ENCODE results near the gene ARFGAP1.

DNA sequence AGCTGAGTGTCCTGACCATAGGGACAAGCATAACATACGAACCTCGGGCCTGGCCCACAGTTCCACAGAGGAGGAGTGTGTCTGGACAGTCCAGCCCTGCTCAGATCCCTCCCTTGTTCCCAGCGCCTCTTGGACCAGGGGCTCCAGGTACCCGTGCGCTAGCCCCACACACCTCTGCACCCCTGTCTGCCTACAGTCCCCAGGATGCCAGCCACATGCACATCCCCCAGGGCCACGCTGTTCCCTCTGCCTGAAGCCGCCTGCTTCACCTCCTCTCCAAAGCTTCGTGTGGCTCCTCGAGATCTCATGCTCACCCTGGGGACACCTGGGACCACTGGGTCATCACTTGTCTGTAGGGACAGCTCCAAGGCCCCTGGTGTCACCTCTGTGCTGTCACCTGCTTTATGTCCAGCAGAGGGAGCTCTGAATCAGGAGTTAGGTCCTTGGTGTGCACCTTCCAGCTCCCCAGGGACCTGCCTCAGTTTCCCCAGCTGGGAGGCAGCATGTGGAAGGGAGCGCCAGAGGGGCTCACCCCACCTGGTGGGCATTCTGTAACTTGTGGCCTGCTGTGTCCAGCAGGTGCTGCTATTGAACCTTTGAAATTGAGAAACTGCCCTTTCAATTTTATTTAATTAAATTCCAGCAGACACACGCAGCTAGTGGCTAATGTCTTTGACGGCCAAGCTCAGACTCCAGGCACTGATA lies 49.3 kb upstream of the ARFGAP1 start:
- TF ChIP-seq, protein P1, sequence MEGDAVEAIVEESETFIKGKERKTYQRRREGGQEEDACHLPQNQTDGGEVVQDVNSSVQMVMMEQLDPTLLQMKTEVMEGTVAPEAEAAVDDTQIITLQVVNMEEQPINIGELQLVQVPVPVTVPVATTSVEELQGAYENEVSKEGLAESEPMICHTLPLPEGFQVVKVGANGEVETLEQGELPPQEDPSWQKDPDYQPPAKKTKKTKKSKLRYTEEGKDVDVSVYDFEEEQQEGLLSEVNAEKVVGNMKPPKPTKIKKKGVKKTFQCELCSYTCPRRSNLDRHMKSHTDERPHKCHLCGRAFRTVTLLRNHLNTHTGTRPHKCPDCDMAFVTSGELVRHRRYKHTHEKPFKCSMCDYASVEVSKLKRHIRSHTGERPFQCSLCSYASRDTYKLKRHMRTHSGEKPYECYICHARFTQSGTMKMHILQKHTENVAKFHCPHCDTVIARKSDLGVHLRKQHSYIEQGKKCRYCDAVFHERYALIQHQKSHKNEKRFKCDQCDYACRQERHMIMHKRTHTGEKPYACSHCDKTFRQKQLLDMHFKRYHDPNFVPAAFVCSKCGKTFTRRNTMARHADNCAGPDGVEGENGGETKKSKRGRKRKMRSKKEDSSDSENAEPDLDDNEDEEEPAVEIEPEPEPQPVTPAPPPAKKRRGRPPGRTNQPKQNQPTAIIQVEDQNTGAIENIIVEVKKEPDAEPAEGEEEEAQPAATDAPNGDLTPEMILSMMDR (IDR thresholded peaks at IDR 0.05; ENCODE audit: extremely low read depth in 1 of 2, insufficient read depth in 1 of 2, low read depth in 1 of 2, low read length in 2 of 2) = peak; percentile 75 to 81
- no peak for TF ChIP-seq EZH2 (IDR thresholded peaks at IDR 0.05; ENCODE audit: borderline replicate concordance, low read depth, low read length, severe bottlenecking)
- TF ChIP-seq POLR2AphosphoS5 (IDR thresholded peaks at IDR 0.05; ENCODE audit: insufficient read depth, low read depth, low read length) = no peak
- TF ChIP-seq POLR2A (IDR thresholded peaks at IDR 0.05; ENCODE audit: low read depth, low read length) = no peak
- no peak for TF ChIP-seq FOS (IDR thresholded peaks at IDR 0.05; ENCODE audit: borderline replicate concordance, insufficient read depth, low read length)
- no peak for TF ChIP-seq MYC (IDR thresholded peaks at IDR 0.05; ENCODE audit: low read depth, low read length)
- TF ChIP-seq, protein P2, sequence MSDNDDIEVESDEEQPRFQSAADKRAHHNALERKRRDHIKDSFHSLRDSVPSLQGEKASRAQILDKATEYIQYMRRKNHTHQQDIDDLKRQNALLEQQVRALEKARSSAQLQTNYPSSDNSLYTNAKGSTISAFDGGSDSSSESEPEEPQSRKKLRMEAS (IDR thresholded peaks at IDR 0.05; ENCODE audit: insufficient read depth, insufficient read length) = no peak
